HG02973 (cell line): Measurements from ENCODE around the gene ZBTB18.

Source experiments
- ATAC-seq: cut with Tn5 transposase; IDR thresholded peaks from one replicate; pipeline ENCODE4 v1.9.1; 2021; ENCODE audit warnings: moderate library complexity; ENCODE audit not compliant: unreplicated experiment

The ZBTB18 gene

DNA sequence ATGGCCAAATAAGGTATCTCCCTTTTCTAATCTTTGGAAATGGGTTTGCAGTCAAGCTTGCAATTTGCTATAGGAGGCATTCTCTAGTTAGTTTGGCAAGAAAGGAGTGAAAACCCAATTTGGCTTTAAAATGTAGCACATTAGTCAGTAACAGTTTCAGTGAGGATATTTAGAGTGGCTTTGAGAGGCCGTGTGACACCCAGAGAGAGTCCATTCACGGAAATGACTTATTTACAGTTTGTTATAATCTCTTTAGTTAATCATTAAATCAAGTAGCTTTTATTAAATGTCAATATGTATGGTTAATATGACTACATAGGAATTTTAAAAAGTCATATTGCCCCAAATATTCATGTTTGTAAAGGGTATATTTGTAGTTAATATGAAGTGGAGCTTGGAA is 9.6 kb downstream of the ZBTB18 start:
- ATAC-seq, result no peak

DNA sequence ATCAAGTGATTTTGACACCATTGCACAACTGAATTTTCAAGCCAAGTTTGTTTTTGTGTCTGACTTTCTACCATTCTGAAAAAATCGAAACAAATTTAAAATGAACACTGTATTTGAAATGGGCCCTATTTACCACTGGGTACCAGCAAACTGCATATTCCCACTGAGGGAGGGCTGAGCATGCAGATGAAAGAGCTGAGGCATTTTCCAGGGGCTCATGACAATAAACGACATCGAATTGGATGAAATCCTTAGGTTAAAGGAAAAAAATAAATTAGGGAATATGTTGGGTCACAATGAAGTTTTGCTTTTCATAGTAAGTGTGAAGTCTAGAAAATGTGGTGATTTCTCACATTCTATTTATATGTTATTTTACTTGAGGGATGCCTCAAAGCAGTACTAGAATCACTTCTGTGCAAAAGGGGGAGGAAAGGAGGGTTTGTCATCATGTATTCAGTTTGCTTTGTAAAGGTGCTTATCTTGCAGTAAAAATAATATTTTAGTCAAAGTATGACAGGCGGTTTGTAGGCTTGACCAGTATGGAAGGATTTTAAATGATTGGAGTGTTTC is 11.2 kb downstream of the ZBTB18 start:
- ATAC-seq, result no peak

DNA sequence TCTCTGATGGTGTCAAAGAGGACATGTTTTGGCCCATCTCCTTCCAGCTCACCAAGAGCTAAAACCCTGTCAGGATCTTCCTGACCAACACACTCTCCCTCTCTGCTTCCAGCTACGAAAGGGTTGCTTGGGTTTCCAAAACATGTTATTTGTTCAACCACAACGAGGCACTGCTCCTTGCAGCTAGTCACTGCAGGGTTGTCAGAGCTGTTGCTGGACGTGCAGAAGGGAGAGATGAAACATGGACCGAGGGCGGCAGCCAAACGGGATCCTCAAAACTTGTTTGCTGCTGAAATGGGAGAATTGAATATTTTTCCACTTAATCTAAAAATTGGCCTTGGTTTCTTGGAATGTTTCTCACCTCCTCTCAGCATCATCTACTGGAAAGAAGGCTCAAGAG is 12.4 kb downstream of the ZBTB18 start:
- ATAC-seq, result no peak

DNA sequence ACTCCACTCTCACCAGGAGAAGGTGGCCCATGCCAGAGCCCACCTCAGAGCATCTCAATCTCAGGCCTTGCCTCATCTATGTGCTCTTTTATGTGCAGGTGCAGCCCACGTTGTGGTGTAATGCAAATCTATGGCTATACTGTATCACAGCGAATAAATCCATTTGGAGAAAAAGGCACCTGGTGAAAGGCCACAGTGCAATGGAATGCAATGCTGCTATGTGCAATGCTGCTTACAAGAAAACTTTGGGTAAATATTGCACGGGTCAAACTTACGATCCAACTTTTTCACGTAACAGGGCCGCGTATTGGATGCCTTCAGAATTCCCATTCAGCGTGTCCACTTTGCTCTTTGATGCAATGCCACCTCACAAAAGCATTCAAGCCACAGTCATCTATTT is 13.5 kb downstream of the ZBTB18 start:
- ATAC-seq, result no peak

DNA sequence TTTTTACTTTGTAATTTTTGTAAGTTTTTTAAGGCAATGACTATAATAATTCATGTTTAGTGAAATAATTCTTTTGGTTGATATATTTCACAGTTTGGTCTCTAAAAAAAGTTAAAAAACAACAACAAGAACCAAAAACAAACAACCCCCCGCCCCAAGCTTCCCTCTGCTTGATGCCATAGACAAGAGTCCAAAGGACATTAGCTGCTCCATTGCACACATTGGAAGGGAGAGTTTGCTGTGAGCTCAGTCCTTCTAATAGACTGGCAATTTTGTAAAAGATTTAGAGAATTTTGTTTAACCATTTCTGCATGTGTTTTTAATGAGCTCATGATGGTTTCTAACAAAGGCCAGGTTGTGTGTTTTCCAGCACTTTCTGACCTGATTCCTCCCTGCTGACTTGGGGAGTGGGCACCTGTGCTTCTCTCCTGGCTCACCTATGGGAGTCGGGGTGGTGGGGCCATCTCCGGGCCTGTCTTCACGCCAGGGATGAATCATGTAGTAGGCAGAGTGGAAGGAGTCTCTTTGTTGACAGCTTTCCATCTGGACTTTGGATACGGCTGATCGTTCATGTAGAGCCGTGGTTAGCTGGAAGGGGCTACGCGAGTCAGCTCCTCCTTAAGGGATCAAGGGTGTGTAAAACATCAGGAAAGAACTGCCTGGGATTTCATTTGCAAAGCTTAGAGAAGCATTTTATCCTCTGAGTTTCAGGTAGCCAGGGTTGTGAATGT is 14.1 kb downstream of the ZBTB18 start:
- no peak for ATAC-seq

DNA sequence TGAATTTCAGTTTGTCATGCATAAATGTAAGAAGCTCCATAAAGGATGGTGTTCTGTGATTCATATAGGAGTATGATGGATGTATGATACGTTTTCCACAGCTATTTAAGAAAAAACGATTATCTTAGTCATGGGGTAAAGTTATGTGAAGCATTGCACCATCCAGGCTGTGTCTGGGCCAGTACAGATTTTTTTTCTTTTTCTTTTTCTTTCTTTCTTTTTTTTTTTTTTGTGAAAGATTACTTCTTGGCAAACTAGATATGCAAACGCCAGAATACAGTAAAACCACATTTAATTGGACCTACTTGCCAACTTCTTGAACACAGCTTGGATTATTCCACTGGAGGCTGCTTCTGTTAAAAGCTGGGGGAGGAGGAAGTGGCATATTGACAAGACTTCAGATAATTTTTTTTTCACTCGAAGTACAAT is 14.9 kb downstream of the ZBTB18 start:
- ATAC-seq, result no peak

DNA sequence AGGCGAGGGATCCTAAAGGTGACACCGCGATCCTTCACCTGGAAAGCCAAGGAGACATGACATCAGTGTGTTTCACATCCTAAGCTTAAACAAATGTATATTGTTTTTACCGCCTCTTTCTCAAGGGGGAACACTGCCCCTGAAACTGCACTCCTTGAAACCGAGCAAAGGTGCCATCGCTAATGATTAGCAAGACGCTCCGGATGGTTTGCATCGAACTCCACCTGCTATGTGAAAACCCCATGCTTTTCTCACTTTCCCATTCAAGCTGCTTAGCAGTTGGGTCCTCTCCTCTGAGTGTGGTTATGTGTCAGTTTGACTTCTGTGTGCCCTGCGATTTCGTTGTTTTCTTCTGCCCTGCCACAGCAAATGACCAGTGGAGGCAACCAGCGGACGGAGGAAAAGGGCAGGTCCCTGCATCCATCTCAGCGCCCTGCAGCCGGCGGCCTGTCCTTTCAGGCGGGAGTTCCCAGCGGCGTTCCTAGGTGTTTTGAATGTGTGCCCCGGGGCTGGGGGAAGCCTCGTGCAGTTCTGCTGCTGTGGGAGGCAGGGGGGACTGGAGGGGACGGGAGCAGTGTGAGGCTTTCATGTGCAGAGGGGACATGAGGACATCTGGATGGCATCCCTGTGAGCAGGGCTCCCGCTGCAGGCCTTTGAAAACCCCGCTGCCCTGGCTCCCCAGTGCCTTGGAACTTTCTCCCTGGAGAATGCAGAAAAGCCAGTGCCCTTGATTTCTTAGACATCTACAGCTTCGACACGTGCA is 16.1 kb downstream of the ZBTB18 start:
- ATAC-seq, result no peak

DNA sequence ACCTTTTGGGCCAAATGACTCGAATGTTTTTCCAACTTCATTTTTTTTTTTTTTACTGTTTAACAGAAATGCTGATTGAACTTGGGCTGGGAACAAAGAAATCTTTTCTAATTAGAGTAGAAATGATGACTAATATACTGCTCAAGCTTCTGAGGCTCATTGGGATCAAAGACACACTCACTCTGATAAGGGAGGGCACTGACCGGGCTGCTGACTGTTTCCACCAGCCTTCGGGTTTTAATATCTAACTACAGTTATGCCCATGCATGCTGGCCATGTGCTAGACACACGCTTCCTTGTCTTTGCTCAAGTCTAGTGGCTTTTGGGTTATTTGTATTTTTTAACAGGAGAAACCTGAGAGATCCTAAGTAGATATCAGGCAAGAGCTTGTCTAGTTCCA is 16.8 kb downstream of the ZBTB18 start:
- ATAC-seq, result no peak

DNA sequence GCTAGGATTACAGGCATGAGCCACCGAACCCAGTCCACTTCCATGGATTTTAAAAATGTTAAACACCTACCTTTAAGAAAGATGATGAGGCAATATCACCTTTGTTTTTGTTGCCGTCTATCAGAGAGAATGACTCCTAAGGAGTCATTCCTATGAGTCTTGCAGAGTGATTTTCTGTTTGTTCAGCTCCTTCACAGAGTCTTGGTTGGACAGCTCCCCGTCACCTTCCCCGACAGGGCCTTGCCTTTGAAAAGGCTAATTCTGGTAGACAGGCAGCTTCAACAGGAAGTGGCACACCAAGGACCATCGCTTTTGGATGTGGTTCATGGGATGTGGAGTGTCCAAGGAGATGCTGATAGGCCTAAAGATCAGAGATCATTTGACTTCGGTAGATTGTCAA is 17.5 kb downstream of the ZBTB18 start:
- no peak for ATAC-seq

DNA sequence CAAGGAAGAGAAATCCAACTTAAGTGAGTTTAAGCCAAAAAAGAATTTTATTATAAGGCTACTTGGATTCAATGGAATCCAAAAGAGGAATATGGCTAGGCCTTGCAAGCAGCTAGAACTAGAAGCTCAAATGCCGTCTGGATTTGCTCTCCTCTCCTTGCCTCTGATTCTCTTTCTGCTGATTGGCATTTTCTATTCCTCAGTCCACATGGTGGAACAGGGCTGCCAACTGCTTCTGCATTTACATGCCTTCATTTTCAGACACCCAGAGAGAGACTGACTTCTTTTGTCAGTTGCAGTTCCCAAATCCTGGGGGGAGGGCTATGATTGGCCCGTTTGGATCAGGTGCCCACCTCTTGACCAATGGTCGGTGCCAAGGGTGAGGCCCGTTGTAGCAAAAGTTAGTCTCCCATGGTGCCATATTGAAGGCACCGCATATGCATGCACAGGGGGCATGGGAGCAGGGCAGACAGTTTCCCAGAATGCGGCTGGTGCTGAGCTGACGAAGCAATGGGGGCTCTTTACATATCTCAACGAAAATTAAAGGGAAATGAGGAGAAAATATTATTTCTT is 18.3 kb downstream of the ZBTB18 start:
- no peak for ATAC-seq

DNA sequence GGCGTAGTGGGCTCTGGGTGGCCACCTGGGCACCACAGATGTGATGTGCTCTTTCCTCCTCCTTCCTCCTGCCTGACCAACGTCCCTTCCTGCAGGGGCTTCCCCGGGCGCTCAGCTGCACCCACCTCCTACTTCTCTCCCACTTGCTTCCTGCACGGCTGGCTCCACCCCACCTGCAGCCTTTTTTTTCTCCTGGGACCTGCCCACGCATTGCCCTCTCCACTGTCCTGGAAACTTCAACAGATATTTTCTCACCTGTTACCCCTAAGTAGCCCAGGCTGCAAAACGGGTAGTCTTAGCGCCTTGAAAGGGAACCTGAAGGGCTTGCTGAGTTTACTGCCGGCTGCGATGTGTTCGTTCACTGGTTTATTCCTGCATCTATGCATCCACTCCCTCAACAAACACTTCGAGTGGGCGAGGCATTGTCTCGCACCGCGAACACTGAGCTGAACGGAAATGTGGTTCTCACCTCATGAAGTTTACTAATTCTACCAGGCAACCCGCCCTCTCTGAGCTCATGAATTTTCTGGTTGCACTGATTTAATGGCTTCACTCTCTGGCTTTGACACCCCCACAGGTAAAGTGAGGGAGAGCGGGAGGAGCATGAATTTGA is 23.6 kb downstream of the ZBTB18 start:
- ATAC-seq, result peak; percentile 81

DNA sequence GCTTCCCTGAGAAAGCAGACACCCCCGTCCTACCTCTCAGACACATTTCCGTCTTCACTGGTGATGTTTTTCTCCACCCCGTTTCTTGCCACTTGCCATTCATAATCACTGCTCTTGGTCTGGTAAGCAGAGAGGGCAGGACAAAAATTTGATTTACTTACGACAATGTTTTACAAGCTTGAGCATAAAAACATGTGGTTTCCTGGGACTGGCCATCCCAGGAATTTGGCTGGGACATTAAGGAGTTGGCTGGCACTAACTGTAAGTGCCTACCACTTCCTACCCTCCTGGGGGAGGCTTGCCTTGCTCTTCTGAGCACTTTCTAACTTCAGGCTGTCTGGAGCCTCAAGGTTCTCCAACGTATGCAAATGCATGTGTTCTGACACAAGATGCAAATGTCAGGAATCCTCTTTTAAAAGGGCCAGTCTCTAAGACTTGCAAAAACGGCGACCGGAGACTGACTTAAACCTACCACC is 24.2 kb downstream of the ZBTB18 start:
- ATAC-seq, result peak; percentile 27

DNA sequence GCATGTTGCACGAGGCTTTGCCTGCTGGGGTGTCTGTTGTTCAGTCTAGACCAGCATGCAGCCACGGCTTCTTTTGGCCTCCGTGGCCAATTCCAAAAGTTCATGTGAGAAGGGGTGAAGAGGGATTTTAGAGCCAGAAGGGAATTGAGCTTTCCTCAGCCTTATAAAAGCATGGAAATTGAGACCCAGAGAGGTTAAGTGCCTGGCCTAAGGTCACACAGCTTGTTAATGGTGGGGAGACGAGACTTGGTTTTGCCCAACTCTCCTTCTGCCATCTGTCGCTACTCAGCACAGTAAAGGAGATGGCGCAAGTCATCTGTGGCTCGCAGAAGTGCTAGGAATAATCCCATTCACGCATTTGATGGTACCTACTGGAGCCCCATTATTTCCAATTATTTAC is 25.7 kb downstream of the ZBTB18 start:
- ATAC-seq, result no peak

DNA sequence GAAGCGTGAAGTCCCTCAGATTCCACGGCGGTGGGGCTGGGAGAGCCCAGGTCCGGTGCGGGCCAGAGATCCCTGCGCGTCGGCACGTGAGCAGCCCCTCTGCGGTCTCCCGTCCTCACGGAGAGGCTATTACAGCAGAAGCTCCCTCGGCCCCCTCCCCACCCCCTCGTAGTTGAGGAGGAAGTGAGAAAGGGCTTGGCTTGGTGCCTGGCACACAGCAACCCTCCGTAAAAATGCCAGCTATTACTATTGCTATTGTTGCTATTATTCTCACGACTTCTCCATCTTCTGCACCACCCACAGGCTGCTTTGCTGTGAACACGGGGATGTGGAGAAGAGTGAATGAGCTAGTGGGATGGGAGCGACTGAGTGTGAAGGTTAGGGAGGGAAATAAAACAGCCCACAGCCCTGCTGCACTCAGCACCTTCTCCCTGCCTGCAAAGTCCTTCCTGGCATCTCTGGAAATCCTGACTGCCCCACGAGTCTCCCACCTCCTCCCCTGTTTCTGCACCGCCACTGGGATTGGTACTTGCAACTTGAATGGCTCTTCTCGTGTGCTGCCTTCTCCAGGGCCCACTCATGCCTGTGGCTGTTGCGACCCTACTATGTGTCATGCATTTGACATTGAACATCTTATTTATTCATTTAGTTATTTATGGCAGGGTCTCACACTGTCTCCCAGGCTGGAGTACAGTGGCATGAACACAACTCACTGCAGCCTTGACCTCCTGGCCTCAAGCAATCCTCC is 26.6 kb downstream of the ZBTB18 start:
- ATAC-seq, result no peak

DNA sequence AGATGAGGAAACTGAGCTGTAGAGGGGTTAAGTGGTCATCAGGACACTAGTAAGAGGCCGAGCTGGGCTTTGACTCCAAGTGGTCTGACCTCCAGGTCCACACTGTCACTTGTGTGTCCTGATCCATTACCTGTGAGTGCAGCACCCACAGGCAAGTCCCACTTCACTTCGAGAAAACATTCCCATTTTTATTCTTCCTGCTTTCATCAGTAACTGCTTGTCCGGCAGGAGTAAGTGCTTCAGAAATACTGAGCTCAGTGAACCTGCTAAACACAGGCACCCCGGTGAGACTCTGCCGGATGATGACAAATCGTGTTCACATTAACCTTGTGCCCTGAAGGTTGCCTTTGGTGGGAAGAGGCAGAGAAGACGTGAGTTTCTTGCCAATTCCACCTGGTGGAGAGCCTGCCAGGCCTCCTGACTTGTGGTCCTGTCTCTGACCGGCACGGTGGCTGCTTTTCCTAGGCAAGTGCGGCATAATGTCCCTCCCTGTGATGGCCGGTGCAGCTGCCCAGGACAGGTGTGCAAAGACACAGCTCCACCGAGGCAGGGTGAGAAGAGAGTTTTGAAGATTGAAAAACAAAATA is 29.4 kb downstream of the ZBTB18 start:
- ATAC-seq, result no peak

DNA sequence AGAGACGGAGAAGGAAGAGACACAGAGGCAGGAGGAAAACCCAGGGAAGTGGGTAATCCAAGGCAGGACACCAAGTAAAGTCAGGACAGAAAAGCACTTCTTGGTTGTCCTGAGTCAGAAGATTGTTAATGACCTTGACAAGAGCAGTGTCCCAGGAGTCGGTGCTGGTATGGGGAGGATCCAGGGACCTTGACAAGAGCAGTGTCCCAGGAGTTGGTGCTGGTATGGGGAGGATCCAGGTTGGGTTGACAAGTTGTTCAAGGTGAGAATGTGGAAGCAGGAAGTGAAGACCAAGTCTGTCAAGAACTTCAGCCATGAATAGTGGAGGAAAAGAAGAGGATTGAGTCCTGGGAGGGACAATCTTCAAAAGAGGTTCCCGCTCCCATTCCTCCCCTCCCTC is 31.9 kb downstream of the ZBTB18 start:
- no peak for ATAC-seq

DNA sequence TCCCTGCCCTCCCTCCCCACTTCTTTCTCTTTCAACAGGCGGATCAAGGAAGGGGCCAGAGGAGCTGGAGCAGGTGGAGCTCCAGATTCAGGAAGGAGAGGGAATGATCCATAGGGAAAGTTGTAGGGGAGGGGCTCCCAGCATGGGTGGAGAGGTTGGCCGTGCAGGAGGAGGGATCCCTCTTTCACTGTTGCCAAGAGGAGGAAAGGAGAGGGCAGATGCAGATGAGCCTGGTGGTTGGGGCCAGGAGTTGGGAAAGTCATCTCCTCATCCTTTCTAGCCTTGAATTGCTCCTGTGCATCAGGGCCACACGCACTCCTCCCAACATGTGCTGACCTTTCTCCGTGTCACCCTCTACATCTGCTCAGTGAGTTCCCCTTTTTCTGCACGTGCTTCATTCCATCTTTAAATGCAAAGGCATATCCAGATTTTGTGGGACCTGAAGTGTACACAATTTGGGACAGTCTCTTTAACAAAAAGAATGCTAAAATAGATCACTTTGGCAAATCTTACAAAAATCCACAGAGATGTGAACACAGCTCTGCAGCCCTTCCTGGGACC is 32.4 kb downstream of the ZBTB18 start:
- no peak for ATAC-seq

DNA sequence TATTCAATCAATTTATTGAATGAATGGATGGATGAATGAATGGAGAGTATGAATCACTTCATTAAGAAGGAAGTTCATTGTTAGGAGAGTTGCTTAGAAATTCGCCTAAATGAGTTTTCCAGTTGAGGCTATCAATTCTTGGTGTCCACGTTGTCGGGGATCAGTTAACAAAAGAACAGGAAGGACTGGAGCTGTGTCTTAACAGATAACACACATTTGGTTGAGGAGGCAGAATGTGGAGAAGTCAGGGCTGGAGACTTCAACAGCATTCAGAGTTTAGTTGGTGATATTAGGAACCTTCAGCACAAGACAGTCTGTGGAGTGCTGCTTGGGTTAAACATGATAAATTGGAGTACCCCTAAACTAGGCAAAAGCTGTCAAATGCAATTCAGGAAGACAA is 33.7 kb downstream of the ZBTB18 start:
- no peak for ATAC-seq

DNA sequence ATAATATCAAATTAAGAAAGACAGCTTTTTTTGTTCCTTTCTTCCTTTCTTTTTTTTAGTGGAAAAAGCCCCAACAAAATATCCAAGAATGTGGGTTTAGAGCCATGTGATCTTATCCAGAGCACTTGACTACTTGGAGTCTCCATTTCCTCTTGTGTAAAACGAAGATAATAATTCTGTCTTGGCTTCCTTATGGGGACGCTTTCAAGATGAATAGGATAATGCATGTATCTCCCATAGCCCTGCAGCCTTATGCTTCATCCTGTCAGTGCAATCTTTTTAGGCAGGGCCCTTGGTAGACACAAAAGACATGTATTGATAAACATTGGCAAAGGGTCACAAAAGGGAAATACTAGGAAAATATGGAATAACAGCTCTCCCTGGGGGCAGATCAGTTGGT is 34.8 kb downstream of the ZBTB18 start:
- ATAC-seq, result no peak

DNA sequence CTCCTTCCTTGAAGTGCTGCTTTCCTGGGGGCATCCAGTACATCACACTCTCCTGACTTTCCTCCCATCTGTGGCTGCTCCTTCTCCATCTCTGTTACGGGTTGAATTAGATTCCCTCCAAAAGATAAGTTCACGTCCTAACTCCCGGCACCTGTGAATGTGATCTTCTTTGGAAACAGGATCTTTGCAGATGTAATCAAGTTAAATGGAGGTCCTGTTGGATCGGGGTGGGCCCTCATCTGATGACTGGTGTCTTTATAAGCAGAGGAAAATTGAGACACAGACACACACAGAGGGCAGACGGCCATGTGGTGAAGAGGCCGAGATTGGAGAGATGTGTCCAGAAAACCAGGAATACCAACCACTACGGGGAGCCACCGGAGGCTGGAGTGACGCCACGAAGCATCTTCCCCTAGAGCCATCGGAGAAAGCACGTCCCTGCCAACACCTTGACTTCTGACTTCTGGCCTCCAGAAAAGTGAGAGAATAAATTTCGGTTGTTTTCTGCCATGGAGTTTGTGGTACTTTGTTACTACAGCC is 36.0 kb downstream of the ZBTB18 start:
- no peak for ATAC-seq
